NCI-H524 (cell line): ENCODE measurements around the gene NME3.
A peak's percentile ranks its signal among the peaks of the same experiment; 100 is the strongest.
"Not testable (repeated sequence)": the region's sequence is repeated elsewhere in the genome, so short reads cannot be mapped to it uniquely, and the experiment has no call there.

Experiments used
- DNase-seq, 2 experiments: peaks; one replicate each; lab custom pipeline; 2025; lab: John Stamatoyannopoulos, UW

NME3 gene

DNA sequence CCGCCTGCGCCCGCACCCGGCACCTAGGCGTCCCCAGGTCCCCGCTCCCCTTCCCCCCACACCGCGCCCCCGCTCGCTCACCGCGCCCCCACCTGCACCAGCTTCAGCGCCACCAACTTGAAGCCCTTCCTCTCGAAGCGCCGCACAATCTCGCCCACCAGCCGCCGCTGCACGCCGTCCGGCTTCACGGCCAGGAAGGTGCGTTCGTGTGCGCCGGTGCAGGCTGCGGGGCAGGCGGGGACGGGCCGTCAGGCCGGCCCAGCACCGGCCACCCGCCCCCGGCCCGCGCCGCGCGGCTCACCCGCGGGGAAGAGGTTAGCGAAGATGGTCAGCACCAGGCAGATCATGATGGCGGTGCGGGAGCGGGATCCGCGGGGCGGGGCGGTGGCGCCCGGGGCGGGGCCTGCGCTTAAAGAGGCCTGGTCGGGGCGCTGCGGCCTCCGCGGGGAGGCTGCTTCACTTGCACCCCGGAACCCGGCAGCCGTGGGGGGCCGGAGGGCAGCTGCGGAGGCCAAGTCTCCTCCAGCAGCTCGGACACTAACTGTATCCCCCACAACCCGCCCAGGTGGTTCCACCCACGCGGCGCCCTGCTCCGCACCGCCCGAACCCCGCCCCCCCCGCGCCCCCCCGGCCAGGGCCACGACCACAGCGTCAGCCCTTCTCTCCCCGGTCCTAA lies at the start of gene NME3:
Gene NME3 (minus strand): TSS at position 356 of the 676 bp plus-strand sequence. CDS start 9 bp downstream, at position 347.
- DNase-seq = no peak

DNA sequence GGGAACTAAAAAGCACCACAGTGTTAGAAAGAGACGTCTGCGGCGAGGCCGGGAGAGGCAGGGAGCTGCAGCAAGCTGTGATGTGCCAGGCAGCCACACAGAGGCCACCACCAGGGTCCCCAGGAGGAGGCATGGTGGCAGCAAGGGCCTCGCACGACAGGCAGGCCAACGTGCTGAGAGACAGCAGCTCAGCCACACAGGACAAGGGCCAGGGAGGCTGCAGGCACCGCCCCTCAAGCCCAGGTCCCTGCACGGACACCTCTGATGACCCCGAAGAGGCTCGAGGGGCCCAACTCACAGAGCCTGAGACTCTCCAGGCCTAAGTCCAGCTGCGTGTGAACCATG lies 49.6 kb upstream of the NME3 start:
- DNase-seq = no peak

DNA sequence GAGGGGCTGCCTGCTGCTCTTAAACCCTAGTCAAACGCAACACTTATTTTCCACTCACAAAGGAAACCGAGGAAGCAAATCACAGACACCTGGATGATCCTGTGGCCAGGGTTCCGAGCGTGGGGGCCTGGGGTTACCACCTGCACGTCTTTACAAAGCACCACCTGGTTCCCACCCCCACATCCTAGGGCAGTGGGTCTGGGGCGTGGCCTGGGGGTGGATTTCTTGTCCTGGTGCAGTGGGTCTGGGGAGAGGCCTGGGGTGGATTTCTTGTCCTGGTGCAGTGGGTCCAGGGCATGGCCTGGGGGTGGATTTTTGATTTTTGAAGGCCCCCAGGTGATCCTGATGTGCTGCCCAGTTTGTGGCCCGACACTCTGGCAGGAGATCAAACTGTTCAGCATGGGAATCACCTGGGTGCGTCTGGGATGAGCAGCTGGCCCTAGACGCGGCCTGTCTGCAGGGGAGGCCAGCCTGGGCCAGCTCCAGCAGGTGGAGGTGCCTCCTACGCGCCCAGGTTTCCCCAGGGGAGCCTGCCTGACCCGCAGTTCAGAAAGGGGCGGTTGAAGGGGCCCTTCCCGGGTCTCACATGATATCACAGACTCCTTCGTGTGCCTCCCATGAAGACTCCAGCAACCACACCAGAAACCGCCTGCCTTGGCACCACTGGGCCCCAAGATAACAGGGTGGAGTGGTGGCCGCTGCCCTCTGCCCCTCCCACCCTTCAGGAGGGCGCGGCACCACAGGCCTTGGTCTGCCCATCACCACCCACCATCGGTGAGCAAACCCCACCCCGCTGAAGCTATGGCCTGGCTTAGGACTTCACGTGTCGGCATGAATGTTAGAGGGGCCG lies 49.0 kb upstream of the NME3 start:
- no peak for DNase-seq

DNA sequence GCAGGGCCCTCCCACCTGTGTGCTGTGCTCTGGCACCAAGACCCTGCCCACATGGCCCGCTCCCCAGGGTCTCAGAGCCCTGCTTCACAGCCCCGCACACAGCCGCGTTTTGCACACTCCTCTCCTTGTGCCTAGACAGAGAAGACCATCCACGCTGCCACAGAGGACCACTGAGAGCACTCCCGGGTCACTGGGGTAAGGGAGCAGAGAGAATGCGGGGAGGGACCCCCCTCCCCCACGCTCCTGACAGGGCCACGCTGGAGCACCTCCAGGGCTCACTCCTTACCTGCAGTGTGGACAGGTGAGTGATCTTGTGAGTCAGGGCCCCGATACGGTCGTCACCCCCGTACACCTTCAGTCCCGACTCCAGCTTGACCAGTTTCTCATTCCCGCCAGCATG lies 48.3 kb upstream of the NME3 start:
- DNase-seq = no peak

DNA sequence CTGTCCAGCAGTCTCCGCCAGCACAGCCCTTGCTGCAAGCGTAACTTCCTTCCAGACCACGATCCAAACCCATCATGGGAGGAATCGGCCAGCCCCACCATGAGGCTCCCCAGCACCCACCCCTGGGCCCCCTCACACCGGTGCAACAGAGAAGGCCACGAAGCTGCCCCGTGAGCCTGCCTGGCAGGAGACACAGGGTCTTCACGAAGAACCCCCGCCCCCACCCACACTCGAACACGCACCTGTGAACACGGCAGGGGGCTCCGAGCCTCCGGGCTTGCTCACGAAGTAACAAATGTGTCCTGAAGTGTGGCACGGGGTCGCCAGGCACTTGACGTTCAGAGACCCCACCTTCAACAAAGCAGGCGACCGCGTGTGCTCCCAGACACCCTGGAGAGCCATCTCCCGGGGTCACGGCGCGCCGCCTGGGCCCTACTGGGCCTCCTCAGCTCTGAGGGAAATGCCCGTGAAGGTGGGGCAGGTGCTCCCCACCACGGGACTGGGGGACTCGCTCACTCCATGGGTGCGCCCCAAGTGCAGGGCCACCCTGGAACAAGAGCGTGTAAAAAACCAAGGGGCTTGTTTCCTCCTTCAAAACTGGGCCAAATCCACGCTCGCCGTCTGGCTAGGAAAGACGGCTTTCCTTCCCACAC lies 47.7 kb upstream of the NME3 start:
- no peak for DNase-seq

DNA sequence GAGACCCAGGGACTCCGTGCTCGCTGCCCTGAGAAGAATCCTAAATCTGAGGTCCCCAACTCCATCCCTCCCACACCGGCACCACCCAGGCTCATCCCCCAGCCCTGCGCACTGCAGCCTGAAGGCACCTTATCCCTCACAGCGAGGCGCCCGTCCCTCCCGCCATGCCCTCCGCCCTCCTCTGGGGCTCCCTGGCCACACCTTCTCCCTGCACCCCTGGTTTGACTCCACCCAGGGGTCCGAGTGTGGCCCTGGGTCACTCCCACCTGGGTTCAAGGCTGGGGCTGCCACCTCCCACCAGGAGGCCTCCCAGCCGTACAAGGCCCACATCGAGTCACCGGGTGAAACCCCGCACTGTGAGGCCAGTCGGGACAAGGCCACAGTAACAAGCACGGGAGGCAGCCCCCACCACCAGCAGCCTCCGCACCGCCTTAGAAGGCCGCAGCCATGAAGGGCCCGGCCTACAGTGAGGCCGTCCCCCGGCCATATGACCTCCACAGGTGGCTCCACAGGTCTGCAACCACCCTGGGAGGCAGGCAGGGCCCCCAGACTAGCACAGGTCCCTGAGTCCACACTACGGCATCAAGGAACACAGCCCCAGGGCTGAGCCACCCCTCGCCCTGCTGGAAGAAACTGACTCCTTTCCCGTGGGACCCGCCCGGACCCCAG lies 47.0 kb upstream of the NME3 start:
- no peak for DNase-seq

DNA sequence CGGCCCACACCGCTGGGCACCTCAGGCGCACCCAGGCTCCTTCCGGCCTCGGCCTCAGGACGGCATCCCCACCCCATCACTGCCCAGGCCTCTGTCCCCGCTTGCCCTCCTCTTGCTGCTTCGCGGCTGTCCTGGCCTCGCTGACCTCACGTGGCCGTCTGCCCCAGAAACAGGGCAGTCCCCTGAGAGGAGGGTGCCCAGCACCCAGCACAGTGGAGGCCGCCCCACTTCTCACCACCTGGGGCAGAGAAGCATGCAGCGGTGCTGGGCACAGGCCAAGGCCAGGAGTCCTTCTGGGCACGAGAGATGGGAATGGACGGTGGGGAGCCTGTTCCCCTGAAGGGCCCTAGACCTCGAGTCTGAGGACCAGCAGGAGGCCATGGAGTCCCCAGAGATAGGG lies 46.4 kb upstream of the NME3 start:
- DNase-seq = no peak

DNA sequence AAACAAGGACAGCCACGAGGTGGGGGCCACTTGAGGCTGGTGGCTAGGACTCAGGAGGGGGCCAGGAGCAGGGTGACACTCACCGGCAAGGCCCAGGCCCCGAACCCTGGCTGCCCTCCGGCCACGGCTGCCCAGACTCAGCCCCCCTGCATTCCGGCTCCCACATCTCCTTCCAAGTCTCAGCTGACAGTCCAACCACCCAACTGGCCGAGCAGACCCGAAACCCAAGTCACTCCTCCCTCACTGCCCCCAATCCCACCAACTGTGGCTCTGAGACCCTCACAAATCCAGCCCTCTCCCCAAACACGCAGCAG lies 45.9 kb upstream of the NME3 start:
- no peak for DNase-seq

DNA sequence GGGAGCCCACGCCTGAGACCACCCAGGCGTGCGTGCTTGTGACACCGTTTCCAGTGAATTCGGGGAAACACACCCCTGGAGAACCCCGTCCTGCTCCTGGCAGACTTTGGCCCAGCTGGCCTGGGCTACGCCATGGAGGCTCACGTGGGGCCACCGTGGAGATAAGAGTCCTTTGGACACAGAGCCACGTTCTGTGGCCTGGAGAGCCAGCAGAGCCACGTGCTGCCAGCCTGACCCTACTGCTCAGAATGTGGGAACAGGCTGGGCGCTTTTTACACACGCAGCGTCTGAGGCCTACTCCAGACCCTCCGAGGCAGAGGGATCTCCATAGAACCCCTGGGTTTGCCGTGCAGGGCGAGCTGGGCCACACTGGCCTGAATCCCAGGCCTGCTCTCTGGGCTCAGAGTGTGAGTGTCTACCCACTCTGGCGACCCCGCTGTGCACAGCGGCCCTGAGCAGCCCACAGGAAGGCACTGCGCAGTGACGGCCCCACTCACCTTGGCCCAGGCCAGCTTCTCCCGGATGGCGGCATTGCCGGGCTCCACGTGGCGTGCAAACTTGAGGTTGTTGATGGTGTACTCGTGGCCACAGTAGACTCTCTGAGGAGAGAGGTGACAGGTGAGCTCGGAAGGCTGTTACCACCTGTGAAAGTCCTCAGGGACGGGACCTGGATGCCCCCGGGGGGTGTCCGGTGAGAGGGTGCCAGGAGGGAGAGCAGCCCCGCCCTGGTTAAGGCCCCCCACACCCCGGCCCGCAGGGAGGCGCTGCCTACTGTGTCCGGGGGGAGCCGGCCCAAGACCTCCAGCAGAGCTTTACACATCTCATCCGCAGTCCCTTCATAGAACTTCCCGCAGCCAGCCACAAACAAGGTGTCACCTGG lies 45.3 kb upstream of the NME3 start:
- DNase-seq = no peak

DNA sequence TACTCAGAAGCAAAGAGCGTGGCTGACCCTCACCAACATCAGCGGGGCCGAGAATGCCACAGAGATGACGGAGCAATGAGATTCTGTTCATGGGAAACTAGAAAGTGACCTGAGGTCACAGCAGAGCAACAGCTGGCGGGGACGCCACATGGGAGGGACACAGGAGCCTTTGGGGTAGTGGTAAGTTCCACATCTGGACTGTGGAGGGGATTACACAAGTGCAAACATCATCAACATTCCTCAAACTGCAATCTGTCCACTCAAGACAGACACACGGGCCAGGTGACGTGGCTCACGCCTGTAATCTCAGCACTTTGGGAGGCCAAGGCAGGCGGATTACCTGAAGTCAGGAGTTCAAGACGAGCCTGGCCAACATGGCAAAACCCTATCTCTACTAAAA lies 44.1 kb upstream of the NME3 start:
- no peak for DNase-seq

DNA sequence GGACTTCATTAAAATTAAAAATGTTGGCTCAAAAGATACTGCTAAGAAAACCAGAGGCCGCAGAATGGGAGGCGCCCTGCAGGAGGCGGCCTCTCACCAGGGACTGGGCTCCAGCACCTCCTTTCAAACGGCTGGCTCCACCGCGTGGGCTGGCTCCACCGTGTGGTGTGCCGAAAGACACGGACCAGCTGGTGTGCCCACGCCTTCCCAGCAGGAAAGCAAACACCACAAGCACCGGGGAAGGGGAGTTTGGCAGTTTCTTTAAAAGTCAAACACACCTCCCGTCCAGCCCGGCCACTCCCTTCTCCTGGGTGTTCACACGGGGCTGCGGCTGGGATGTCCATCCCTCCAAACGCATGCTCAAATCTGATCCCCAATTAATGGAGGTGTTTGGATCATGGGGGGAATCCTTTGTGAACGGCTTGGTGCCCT lies 41.4 kb upstream of the NME3 start:
- peak; percentile 70 to 83 for DNase-seq

DNA sequence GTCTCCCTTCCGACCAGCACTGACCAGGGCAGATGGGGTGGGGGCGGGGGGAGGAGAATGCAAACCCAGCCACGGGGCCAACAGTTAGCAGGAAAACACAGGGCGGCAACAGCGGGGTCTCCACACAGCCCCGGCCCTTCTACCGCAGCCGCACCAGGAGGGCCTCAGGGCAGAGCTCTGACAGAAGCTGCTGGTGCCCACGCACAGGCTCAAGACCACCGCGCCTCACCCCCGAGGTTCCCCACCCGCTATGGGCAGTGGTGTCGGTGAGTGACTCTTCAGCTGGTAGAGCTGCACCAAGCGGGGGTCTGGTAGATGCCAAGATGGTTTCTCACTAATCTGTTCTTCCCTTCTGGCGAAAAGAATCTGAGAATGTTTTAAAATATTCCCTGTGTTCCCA lies 39.2 kb upstream of the NME3 start:
- DNase-seq = no peak

DNA sequence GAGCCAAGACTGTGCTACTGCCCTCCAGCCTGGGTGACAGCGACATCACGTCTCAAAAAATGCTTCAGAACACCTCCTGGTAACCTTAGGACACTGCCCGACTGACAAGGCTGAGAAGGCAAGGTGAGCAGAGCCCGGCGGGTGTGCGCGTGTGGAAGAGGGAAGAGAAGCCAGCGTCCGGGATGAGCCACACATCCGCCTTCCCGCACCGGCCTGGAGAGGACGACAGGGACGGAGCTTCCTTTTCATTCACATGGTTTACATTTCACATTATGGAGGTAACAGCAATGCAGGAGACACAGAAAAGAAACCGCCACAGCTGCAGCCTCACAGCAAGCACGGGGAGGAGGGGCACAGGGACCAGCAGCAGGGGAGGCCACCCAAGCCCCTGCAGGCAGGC lies 38.8 kb upstream of the NME3 start:
- no peak for DNase-seq

DNA sequence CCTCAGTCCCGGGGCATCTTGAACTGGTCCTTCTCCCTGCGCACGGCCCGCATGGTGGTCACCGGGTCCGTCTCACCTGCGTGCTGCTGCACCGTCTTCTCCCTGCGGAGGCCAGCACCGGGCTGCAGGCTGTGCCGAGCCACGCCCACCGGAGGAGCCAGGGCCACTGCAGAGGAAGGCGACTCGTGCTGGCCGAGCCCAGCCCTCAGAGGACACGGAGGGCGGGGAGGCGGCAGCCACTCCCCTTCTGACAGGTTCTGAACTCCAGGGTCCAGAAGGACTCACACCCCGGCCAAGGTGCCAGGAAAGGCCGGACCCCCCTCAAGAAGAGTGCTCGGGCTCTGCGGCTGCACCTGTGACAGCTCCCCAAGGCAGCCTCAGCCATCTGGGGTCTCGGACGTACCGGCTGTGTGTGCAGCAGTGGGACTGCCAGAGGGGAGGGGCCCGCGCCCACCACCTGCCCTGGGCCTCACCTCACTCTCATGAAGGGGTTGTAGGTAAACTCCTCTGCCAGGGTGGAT lies 38.0 kb upstream of the NME3 start:
- DNase-seq = no peak

DNA sequence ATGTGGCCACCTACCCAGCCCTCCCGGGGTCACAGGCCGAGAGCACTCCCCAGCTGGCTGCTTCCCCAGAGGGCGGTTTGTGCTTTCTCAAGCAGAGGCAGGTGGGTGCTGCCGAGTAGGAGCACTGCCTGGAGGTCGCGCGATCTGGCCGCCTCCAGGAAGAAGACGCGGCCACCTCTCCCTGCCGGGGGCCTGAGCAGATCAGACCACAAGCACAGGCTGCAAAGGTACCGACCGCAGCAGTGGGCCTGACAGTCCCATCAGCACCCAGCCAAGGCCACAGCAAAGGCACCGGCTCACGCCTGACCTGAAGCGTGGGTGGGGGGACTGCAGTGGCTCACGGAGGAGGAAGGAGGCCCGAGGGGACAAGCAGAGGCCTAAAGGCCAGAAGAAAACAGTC lies 37.3 kb upstream of the NME3 start:
- DNase-seq = no peak

DNA sequence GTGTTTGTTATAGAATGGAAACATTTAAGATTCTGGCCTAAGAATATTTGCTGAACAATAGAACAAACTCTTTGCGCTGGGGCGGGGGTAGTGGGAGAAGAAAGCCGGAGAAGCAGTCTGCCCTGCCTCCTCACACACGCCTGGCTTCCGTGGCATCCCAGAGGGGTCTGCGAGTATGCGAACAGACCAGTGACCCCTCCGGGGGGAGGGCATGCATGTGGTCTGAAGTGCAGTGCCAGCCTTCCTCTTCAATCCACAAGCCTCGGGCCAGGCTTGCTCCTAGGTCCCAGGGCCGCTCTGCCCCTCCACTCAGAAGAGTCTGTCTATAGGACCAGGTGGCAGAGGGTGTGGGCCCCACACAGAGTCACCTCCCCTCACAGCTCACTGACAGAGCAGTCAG lies 36.3 kb upstream of the NME3 start:
- DNase-seq = no peak

DNA sequence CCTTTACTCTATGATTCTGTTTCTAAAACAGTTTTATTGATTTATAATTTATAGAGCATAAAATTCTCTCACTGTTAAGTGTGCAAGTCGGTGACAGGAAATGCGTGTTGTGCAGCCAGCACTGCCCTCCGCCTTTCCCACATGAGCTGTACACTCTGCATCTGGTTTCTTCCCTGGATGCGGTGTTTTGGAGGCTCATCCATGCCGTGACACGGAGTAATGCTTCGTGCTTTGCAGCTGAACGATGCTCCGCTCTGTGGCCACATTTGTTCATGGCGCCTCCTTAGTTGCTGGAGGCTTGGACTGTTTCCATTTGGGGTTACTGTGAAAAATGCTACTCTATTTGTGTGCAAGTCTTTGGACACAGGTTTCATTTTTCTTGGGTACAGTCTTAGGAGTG lies 29.4 kb upstream of the NME3 start:
- DNase-seq = no peak

DNA sequence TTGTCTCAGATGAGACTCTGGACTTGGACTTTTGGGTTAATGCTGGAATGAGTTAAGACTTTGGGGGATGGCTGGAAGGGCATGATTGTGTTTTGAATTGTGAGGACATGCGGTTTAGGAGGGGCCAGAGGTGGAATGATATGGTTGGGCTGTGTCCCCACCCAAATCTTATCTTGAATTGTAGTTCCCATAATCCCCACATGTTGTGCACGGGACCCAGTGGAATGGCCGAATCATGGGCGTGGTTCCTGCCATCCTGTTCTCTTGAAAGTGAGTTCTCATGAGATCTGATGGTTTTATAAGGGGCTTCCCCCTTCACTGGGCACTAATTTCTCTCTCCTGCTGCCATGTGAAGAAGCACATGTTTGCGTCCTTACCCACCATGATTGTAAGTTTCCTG lies 27.9 kb upstream of the NME3 start:
- not testable (repeated sequence) for DNase-seq

DNA sequence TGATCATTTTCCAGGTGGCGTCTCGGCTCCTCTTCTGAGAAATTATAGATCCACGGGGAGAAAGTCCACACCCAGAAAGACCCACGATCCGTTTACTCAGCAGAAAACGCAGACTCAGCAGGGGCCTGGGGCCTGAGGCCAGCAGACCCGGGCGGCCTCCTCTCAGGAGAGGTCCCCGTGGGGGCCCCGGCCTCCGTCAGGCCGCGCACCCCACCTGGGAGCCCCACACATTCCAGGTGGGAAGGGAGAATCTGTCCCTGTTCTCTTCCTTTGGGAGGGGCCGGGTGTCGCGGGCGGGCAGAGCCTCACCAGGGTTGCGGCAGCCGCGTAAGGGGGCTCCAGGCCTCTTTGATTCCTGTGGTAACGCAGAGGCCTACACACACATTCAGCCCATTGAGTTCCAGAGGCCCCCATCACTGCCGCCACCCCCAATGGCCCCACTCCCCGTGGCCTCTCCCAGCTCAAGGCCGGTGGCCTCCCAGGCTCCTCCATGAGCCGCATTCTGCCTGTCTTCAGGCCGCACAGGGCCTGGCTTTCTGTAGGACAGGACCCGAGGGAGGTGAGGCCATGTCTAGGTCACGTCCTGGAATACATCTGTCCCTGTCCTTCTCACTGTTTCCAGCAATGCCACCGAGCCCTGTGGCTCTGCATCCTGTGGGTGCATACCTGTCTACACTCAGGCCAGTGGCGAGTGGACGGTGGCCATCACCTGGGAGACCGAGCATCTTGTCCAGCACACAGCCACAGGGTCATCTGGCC lies 23.7 kb upstream of the NME3 start:
- no peak for DNase-seq

DNA sequence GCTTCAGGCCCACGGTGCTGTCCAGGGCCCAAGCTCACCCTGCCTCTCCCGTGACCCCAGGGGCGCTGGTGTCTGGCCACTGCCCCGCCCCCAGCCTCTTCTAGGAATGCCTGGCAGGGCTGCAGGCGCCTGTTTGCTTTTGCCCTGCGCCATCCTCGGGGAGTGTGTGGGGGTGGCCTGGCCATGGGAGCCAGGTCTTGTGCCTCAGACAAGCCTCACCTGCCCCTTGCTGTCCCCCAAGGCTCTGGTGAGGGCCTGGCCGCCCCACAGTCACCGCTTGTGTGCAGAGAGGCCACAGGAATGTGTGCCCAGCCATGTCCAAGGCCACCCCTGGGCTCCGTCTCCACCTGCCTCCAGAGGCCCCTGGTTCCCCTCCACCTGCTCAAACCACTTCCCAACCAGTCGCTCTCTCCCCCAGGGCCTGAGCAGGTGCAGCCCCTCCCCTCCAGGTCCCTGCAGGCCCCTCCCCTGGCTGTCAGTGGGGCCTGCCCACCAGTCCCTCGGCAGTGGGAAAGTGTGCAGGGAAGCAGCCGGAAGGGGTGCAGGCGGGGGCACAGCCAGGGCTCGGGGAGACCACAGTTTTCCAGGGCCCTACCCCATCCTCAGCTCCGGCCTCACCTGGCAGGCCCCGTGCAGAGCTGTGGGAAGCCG lies 23.0 kb upstream of the NME3 start:
- no peak for DNase-seq
